Measurements from ENCODE around the gene SERTAD3. TPM values are rescaled to one million over a fixed set of nuclear protein-coding genes. Genes with fewer than 3 reads are reported as not detected.
"Not testable (repeated sequence)": the region's sequence is repeated elsewhere in the genome, so short reads cannot be mapped to it uniquely, and the experiment has no call there.

SERTAD3 gene
- total and polyA plus RNA-seq, 2 donors (not counting 3 experiments of a cell fraction or from before 2014, with no cell fraction given) = 13.3 to 29.9 TPM

- FAIRE-seq = peak; percentile 92
- Histone ChIP-seq H3K36me3 (ENCODE audit: control insufficient read depth in 2 of 2, extremely low read depth in 1 of 2, insufficient read depth in 2 of 2, low read length in 2 of 2) (no peaks in the 10 kb centered on the region), H3K27me3 (ENCODE audit: control insufficient read depth in 2 of 2, insufficient read depth in 2 of 2, low read length in 2 of 2) (no peaks in the 10 kb centered on the region), H2AFZ (ENCODE audit: low read depth, low read length) (peak overlapping the region; percentile 94), H3K27ac (ENCODE audit: insufficient read depth, low read depth, low read length) (peak overlapping the region; percentile 97), H3K9me1 (replicated peaks; ENCODE audit: control insufficient read depth, extremely low read depth, insufficient read depth, low read length) (no peaks in the 10 kb centered on the region), H3K9ac (replicated peaks; ENCODE audit: extremely low read depth, insufficient read depth, low read length) (peak overlapping the region; percentile 99), H3K9me3 (replicated peaks; ENCODE audit: control insufficient read depth, insufficient read depth, low read length) (no peaks in the 10 kb centered on the region), H3K4me2 (ENCODE audit: insufficient read depth, low read length) (peak overlapping the region; percentile 91), H3K4me3 (replicated peaks in 1 of 3; ENCODE audit: insufficient read depth in 1 of 3, low read depth in 1 of 3, low read length in 3 of 3) (peak overlapping the region; percentile 28 to 76 (median 33)), H3K79me2 (ENCODE audit: control insufficient read depth, insufficient read depth, low read length) (no peaks in the 10 kb centered on the region), H3K4me1 (ENCODE audit: control insufficient read depth, extremely low read depth, insufficient read depth, low read length) (peaks cover 13% of the 10 kb centered on the region), H4K20me1 (replicated peaks; ENCODE audit: control insufficient read depth, extremely low read depth, insufficient read depth, low read length) (no peaks in the 10 kb centered on the region)
- TSS peak; percentile 96 for BruUV-seq (replicated peaks)
- ChIA-PET CTCF (interaction anchor here (1.3 to 2.6 kb wide), 4 partner anchors 9 to 128 kb away, joined by 4 to 10 read pairs (median 9); no protein-coding TSS in a partner anchor), POLR2A (interaction anchor here (0.5 to 2.3 kb wide), 4 partner anchors 9 to 137 kb away, joined by 4 to 10 read pairs (median 7); no protein-coding TSS in a partner anchor)
- DNase-seq (ENCODE audit: low read depth, low spot score) = peak; percentile 89
- no peak for TF ChIP-seq CTCF (IDR thresholded peaks at IDR 0.05; ENCODE audit: extremely low read depth in 1 of 2, insufficient read depth in 1 of 2, low read depth in 1 of 2, low read length in 2 of 2)
- TF ChIP-seq GATA2 (IDR thresholded peaks at IDR 0.05; ENCODE audit: insufficient read depth, insufficient read length, low read depth, low read length) = no peak
- peak; percentile 90 for TF ChIP-seq POLR2A (IDR thresholded peaks at IDR 0.05; ENCODE audit: low read depth, low read length)
- no peak for TF ChIP-seq MAX (IDR thresholded peaks at IDR 0.05; ENCODE audit: insufficient read depth, insufficient read length)
- no peak for TF ChIP-seq EZH2 (IDR thresholded peaks at IDR 0.05; ENCODE audit: borderline replicate concordance, low read depth, low read length, severe bottlenecking)
- TF ChIP-seq POLR2AphosphoS5 (IDR thresholded peaks at IDR 0.05; ENCODE audit: insufficient read depth, low read depth, low read length) = peak; percentile 82
- intact Hi-C loops (cut with micrococcal nuclease) (loop anchor here (1.0 kb wide), 2 partner anchors 8 to 10 kb away; partner anchors contain the start of gene SERTAD1), dilution Hi-C loops (cut with MboI; ENCODE audit: extremely low pct_ligation_motif_present, low sequenced_read_pairs) (no loop called here)
Measured at GRCh38 chr19:40433391-40434216, 10.5 kb downstream of the SERTAD3 start.

- H3K4me1 ChIP-seq (ENCODE audit: control insufficient read depth, extremely low read depth, insufficient read depth, low read length) = peaks cover 13% of the 10 kb centered on the region
- H3K79me2 ChIP-seq (ENCODE audit: control insufficient read depth, insufficient read depth, low read length); BruUV-seq (replicated peaks); H3K9me3 ChIP-seq (replicated peaks; ENCODE audit: control insufficient read depth, insufficient read depth, low read length); dilution Hi-C loops (cut with MboI; ENCODE audit: extremely low pct_ligation_motif_present, low sequenced_read_pairs); H3K27me3 ChIP-seq (ENCODE audit: control insufficient read depth in 2 of 2, insufficient read depth in 2 of 2, low read length in 2 of 2); FAIRE-seq; H2AFZ ChIP-seq (ENCODE audit: low read depth, low read length); H3K9me1 ChIP-seq (replicated peaks; ENCODE audit: control insufficient read depth, extremely low read depth, insufficient read depth, low read length); H3K36me3 ChIP-seq (ENCODE audit: control insufficient read depth in 2 of 2, extremely low read depth in 1 of 2, insufficient read depth in 2 of 2, low read length in 2 of 2); DNase-seq (ENCODE audit: low read depth, low spot score); H4K20me1 ChIP-seq (replicated peaks; ENCODE audit: control insufficient read depth, extremely low read depth, insufficient read depth, low read length): not testable (repeated sequence)
- H3K9ac ChIP-seq (replicated peaks; ENCODE audit: extremely low read depth, insufficient read depth, low read length) = peak overlapping the region; percentile 99
- peak overlapping the region; percentile 97 for H3K27ac ChIP-seq (ENCODE audit: insufficient read depth, low read depth, low read length)
- ChIA-PET CTCF (interaction anchor here (1.3 to 2.6 kb wide), 4 partner anchors 10 to 127 kb away, joined by 4 to 10 read pairs (median 9); no protein-coding TSS in a partner anchor), POLR2A (interaction anchor here (0.5 to 2.3 kb wide), 4 partner anchors 8 to 138 kb away, joined by 4 to 10 read pairs (median 7); no protein-coding TSS in a partner anchor)
- H3K4me3 ChIP-seq (replicated peaks in 1 of 3; ENCODE audit: insufficient read depth in 1 of 3, low read depth in 1 of 3, low read length in 3 of 3) = peak overlapping the region in 1 of 3 experiments; percentile 76
- H3K4me2 ChIP-seq (ENCODE audit: insufficient read depth, low read length) = peak overlapping the region; percentile 91
- intact Hi-C loops (cut with micrococcal nuclease) = loop anchor here (1.0 kb wide), 2 partner anchors 7 to 11 kb away; partner anchors contain the start of gene SERTAD1
Measured at GRCh38 chr19:40432760-40433159, 11.4 kb downstream of the SERTAD3 start.

All from endothelial cell of umbilical vein (primary cell).